Fibroblast of lung (primary cell): ENCODE results near the gene MRPS10. TPM values are rescaled to one million over a fixed set of nuclear protein-coding genes. Genes with fewer than 3 reads are reported as not detected.
A peak's percentile ranks its signal among the peaks of the same experiment; 100 is the strongest.

Source experiments
- DNase-seq, 2 donors: peaks; one replicate each; pipeline versions ENCODE4 v3.0.0 to v3.0.0-alpha.2; 2010; ENCODE audit warnings: low read depth in 2 of 2
- H2AFZ ChIP-seq: 2 replicates; pipeline ENCODE4 v1.5.1; 2012; ENCODE audit warnings: low read length, control low read depth, inconsistent platforms
- H3K27ac ChIP-seq: 2 replicates; pipeline ENCODE4 v1.5.1; 2011; ENCODE audit warnings: low read length, control low read depth; ENCODE audit not compliant: insufficient read depth
- H3K27me3 ChIP-seq: 2 replicates; pipeline ENCODE4 v1.5.1; 2011; ENCODE audit warnings: mild to moderate bottlenecking, low read length; ENCODE audit not compliant: control insufficient read depth, insufficient read depth
- H3K36me3 ChIP-seq: 2 replicates; pipeline ENCODE4 v1.5.1; 2011; ENCODE audit warnings: low read length; ENCODE audit not compliant: control insufficient read depth, insufficient read depth
- H3K4me1 ChIP-seq: 2 replicates; pipeline ENCODE4 v1.5.1; 2011; ENCODE audit warnings: low read length; ENCODE audit not compliant: control insufficient read depth, insufficient read depth; ENCODE audit errors: extremely low read depth
- H3K4me2 ChIP-seq: 2 replicates; pipeline ENCODE4 v1.5.1; 2011; ENCODE audit warnings: low read length, control low read depth; ENCODE audit not compliant: insufficient read depth; ENCODE audit errors: extremely low read depth
- H3K4me3 ChIP-seq, 4 experiments: fragments of 200-600 bp in 1 of 4; sonication (generic) in 1 of 4; replicated peaks in 1 of 4; 2 replicates each; pipeline ENCODE4 v1.5.1; 2011 to 2016; ENCODE audit warnings: low read length in 4 of 4, low read depth in 3 of 4, mild to moderate bottlenecking in 3 of 4, control low read depth in 2 of 4, inconsistent platforms in 1 of 4, mixed read lengths in 1 of 4; ENCODE audit not compliant: insufficient read depth in 1 of 4; ENCODE audit errors: control extremely low read depth in 1 of 4
- H3K79me2 ChIP-seq: 2 replicates; pipeline ENCODE4 v1.5.1; 2012; ENCODE audit warnings: mild to moderate bottlenecking, low read length, inconsistent platforms; ENCODE audit not compliant: control insufficient read depth, insufficient read depth
- H3K9ac ChIP-seq: 2 replicates; pipeline ENCODE4 v1.5.1; 2011; ENCODE audit warnings: mild to moderate bottlenecking, low read length, control low read depth; ENCODE audit not compliant: insufficient read depth
- H3K9me3 ChIP-seq: 2 replicates; pipeline ENCODE4 v1.5.1; 2012; ENCODE audit warnings: low read depth, low read length; ENCODE audit not compliant: control insufficient read depth, insufficient read depth
- H4K20me1 ChIP-seq: 2 replicates; pipeline ENCODE4 v1.5.1; 2011; ENCODE audit warnings: low read length; ENCODE audit not compliant: control insufficient read depth, insufficient read depth; ENCODE audit errors: extremely low read depth
- CTCF ChIP-seq, 2 donors: IDR thresholded peaks in 1 of 2; conservative IDR thresholded peaks in 1 of 2; 1 replicate in 1 of 2; 2 replicates in 1 of 2; pipeline ENCODE4 v1.5.1; 2011 to 2012; ENCODE audit warnings: low read length in 2 of 2, control low read depth in 1 of 2, inconsistent platforms in 1 of 2, low read depth in 1 of 2, mild to moderate bottlenecking in 1 of 2
- EZH2 ChIP-seq: IDR thresholded peaks from 2 replicates; pipeline ENCODE4 v1.5.1; 2012; ENCODE audit warnings: low read length, control low read depth, mild to moderate bottlenecking; ENCODE audit errors: missing control alignments
- polyA plus RNA-seq, 2 donors: library from polyadenylated mRNA; depleted of rRNA in 1 of 2; stranded (reverse) in 1 of 2; unstranded in 1 of 2; fragments of >200 nt; gene quantifications; 2 replicates each; pipeline ENCODE4 v1.2.1, GENCODE V29; 2011 to 2012; ENCODE audit warnings: missing spikeins in 1 of 2
- total RNA-seq: library from RNA; depleted of rRNA; stranded (reverse); fragments of >200 nt; gene quantifications from 2 replicates; pipeline ENCODE4 v1.2.1, GENCODE V29; 2014

MRPS10 gene
- total and polyA plus RNA-seq, 2 donors (not counting 1 experiment from before 2014, with no cell fraction given), result 67.5 to 74.1 TPM

DNA sequence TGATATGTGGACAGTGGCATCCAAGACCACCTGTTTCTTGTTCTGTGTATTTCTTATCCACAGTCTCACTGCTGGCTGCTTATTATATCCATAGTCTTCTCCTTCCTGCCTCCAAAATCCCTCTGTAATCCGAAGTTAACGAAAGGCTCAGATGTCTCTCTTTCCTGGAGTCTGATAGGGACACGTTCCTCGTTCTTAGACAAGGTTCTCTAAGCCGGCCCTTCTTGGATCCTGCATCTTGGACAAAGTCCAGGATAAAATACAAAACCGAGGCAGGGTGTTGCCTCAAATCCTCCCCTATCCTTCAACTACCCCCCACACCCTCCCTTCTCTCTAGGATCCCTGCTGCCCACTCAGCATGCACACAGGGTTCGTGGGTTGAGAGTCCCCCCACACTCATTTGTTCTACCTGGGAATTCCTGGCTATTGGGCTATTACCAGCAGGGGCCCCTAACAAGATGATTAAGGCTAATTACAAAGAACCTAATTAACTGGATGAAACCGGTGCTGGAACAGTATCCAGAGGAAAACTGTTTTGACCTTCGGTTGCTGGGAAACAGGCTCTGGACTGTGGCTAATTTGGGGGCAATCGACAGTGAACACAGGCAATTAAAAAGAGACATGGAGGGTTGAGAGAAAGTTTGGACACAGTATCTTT is 32.7 kb upstream of the MRPS10 start:
- no peak overlapping the region for H3K9ac ChIP-seq
- TF ChIP-seq EZH2, result no peak
- TF ChIP-seq CTCF (conservative IDR thresholded peaks at IDR 0.05 in 1 of 2, IDR thresholded peaks at IDR 0.05 in 1 of 2; ENCODE audit: low read depth in 1 of 2, low read length in 2 of 2), result no peak
- no peaks in the 10 kb centered on the region for H3K9me3 ChIP-seq
- H3K4me1 ChIP-seq, result peaks cover 12% of the 10 kb centered on the region
- no peak overlapping the region for H2AFZ ChIP-seq
- H3K36me3 ChIP-seq, result peaks cover 7% of the 10 kb centered on the region
- no peaks in the 10 kb centered on the region for H3K79me2 ChIP-seq
- H3K27me3 ChIP-seq, result no peaks in the 10 kb centered on the region
- no peak for DNase-seq
- no peaks in the 10 kb centered on the region for H4K20me1 ChIP-seq
- H3K4me2 ChIP-seq, result no peak overlapping the region
- H3K27ac ChIP-seq, result no peak overlapping the region
- H3K4me3 ChIP-seq, result no peak overlapping the region

- Histone ChIP-seq H3K27me3 (no peaks in the 10 kb centered on the region), H3K9me3 (no peaks in the 10 kb centered on the region), H3K9ac (no peak overlapping the region), H3K4me3 (no peak overlapping the region), H3K4me2 (no peak overlapping the region), H3K4me1 (peaks cover 12% of the 10 kb centered on the region), H3K27ac (no peak overlapping the region), H2AFZ (no peak overlapping the region), H3K36me3 (peaks cover 13% of the 10 kb centered on the region), H4K20me1 (no peaks in the 10 kb centered on the region), H3K79me2 (no peaks in the 10 kb centered on the region)
- DNase-seq, result no peak
- no peak for TF ChIP-seq CTCF (conservative IDR thresholded peaks at IDR 0.05 in 1 of 2, IDR thresholded peaks at IDR 0.05 in 1 of 2; ENCODE audit: low read depth in 1 of 2, low read length in 2 of 2)
- TF ChIP-seq EZH2, result no peak
Measured at GRCh38 chr6:42249279-42249678, 31.6 kb upstream of the MRPS10 start.

DNA sequence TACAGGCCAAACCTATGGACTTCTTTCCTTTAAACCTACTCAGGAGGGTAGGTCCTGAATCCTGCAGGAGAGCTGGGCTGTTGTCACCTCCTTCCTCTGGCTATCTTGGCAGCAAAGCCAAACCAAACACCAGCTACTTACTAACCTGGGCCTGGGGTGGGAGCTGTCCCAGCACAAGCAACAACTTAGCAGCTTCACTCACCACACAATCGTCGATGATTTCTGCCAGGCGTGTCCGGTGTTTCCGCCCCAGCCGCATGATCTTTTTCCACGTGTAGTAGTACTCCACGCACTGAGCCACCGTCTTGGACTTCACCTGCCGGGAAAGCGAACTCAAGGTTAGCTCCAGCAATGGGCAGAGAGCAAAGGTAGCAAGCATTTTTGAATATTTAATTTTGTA is 25.4 kb upstream of the MRPS10 start:
- no peak for TF ChIP-seq CTCF (conservative IDR thresholded peaks at IDR 0.05 in 1 of 2, IDR thresholded peaks at IDR 0.05 in 1 of 2; ENCODE audit: low read depth in 1 of 2, low read length in 2 of 2)
- TF ChIP-seq EZH2, result no peak
- Histone ChIP-seq H4K20me1 (no peaks in the 10 kb centered on the region), H3K36me3 (peaks cover 17% of the 10 kb centered on the region)

More for the DNA sequence above, 25.4 kb upstream of the MRPS10 start:
- no peak overlapping the region for H3K4me2 ChIP-seq
- H3K27ac ChIP-seq, result no peak overlapping the region
- DNase-seq, result peak in 1 of 2 donors; percentile 53
- H3K79me2 ChIP-seq, result no peaks in the 10 kb centered on the region
- no peak overlapping the region for H3K9ac ChIP-seq
- peaks cover 9% of the 10 kb centered on the region for H3K4me1 ChIP-seq
- no peaks in the 10 kb centered on the region for H3K9me3 ChIP-seq
- H3K27me3 ChIP-seq, result no peaks in the 10 kb centered on the region
- H3K4me3 ChIP-seq, result no peak overlapping the region
- H2AFZ ChIP-seq, result no peak overlapping the region
